OCI-LY7 (cell line): ENCODE data around the gene GJB2. TPM values are rescaled to one million over a fixed set of nuclear protein-coding genes. Genes with fewer than 3 reads are reported as not detected.
A peak's percentile ranks its signal among the peaks of the same experiment; 100 is the strongest.

Source experiments
- BruUV-seq: library from RNA; stranded (reverse); fragments of 400-500 nt; replicated peaks from 2 replicates; lab custom pipeline; 2021; lab: Mats Ljungman, UMichigan
- CTCF ChIA-PET: fragments of 300-600 bp; sonication (Branson Sonifier 250); formaldehyde crosslinking; loops from one replicate; lab custom pipeline; 2022; ENCODE audit warnings: antibody characterized with exemption; ENCODE audit not compliant: unreplicated experiment; lab: Charles Lee
- POLR2A ChIA-PET: fragments of 300-600 bp; sonication (Branson Sonifier 250); formaldehyde crosslinking; loops from one replicate; lab custom pipeline; 2022; ENCODE audit warnings: antibody characterized with exemption; lab: Charles Lee
- DNase-seq: peaks from one replicate; pipeline ENCODE4 v3.0.0-alpha.2; 2015; ENCODE audit warnings: low spot score
- H2AFZ ChIP-seq: fragments of 200-600 bp; sonication (generic), shearing (Covaris generic); 2 replicates; pipeline ENCODE4 v1.6.1; 2014; ENCODE audit warnings: mild to moderate bottlenecking, antibody characterized with exemption, low read length, moderate library complexity
- H3K27ac ChIP-seq: fragments of 200-600 bp; sonication (generic); 2 replicates; pipeline ENCODE4 v1.5.1; 2014; ENCODE audit warnings: mixed run types, low read depth, mild to moderate bottlenecking, moderate library complexity, low read length, inconsistent platforms; ENCODE audit not compliant: poor library complexity, severe bottlenecking
- H3K36me3 ChIP-seq: fragments of 200-600 bp; sonication (generic); 2 replicates; pipeline ENCODE4 v1.6.1; 2014; ENCODE audit warnings: mild to moderate bottlenecking, antibody characterized with exemption, low read length, moderate library complexity, mixed read lengths; ENCODE audit not compliant: insufficient read depth
- H3K4me1 ChIP-seq: fragments of 200-600 bp; sonication (generic); 2 replicates; pipeline ENCODE4 v1.5.1; 2014; ENCODE audit warnings: mild to moderate bottlenecking, low read length; ENCODE audit not compliant: insufficient read depth, poor library complexity, severe bottlenecking
- H3K4me2 ChIP-seq: fragments of 200-600 bp; sonication (generic); 2 replicates; pipeline ENCODE4 v1.6.1; 2014; ENCODE audit warnings: mild to moderate bottlenecking, low read length
- H3K4me3 ChIP-seq: fragments of 200-600 bp; sonication (generic); 2 replicates; pipeline ENCODE4 v1.5.1; 2014; ENCODE audit warnings: mild to moderate bottlenecking, low read depth, low read length; ENCODE audit not compliant: poor library complexity, severe bottlenecking
- H3K79me2 ChIP-seq: fragments of 200-600 bp; sonication (generic); 2 replicates; pipeline ENCODE4 v1.6.1; 2016; ENCODE audit warnings: low read depth, mild to moderate bottlenecking, low read length, moderate library complexity, mixed read lengths; ENCODE audit not compliant: insufficient read depth
- H3K9me2 ChIP-seq: fragments of 200-600 bp; sonication (generic); 2 replicates; pipeline ENCODE4 v1.6.1; 2016; ENCODE audit warnings: mild to moderate bottlenecking, low read length, mixed read lengths; ENCODE audit not compliant: insufficient read depth
- H3K9me3 ChIP-seq: fragments of 200-600 bp; sonication (generic); 2 replicates; pipeline ENCODE4 v1.6.1; 2014; ENCODE audit warnings: mild to moderate bottlenecking, mixed run types, low read length, mixed read lengths
- H4K20me1 ChIP-seq: fragments of 200-600 bp; sonication (generic); 2 replicates; pipeline ENCODE4 v1.6.1; 2014; ENCODE audit warnings: mild to moderate bottlenecking, antibody characterized with exemption, low read length, moderate library complexity, mixed read lengths; ENCODE audit not compliant: insufficient read depth
- EZH2phosphoT487 ChIP-seq: fragments of 200-600 bp; sonication (generic); IDR thresholded peaks from 2 replicates; pipeline ENCODE4 v1.6.1; 2018; ENCODE audit warnings: low read depth, borderline replicate concordance, mild to moderate bottlenecking, mixed run types, antibody characterized with exemption, low read length, moderate library complexity, mixed read lengths
- intact Hi-C: fragments of 100-400 bp; cut with micrococcal nuclease; formaldehyde crosslinking; loops from one replicate; pipeline ENCODE4 v1.10.0; 2022; ENCODE audit not compliant: unreplicated experiment
- total RNA-seq, 2 experiments: library from RNA; depleted of rRNA in 1 of 2; stranded (reverse); fragments of >200 nt in 1 of 2; shearing (Covaris generic) in 1 of 2; gene quantifications; 2 replicates each; pipeline ENCODE4 v1.2.3, GENCODE V29; 2014 to 2022
- TF ChIP-seq, protein P1 (sequence below): fragments of 200-600 bp; sonication (generic); conservative IDR thresholded peaks from 2 replicates; pipeline ENCODE4 v1.5.1; 2014; ENCODE audit warnings: mild to moderate bottlenecking, antibody characterized with exemption, low read length, moderate library complexity, mixed read lengths

The GJB2 gene
- total RNA-seq, 2 experiments from 2014 or later, result not detected

DNA sequence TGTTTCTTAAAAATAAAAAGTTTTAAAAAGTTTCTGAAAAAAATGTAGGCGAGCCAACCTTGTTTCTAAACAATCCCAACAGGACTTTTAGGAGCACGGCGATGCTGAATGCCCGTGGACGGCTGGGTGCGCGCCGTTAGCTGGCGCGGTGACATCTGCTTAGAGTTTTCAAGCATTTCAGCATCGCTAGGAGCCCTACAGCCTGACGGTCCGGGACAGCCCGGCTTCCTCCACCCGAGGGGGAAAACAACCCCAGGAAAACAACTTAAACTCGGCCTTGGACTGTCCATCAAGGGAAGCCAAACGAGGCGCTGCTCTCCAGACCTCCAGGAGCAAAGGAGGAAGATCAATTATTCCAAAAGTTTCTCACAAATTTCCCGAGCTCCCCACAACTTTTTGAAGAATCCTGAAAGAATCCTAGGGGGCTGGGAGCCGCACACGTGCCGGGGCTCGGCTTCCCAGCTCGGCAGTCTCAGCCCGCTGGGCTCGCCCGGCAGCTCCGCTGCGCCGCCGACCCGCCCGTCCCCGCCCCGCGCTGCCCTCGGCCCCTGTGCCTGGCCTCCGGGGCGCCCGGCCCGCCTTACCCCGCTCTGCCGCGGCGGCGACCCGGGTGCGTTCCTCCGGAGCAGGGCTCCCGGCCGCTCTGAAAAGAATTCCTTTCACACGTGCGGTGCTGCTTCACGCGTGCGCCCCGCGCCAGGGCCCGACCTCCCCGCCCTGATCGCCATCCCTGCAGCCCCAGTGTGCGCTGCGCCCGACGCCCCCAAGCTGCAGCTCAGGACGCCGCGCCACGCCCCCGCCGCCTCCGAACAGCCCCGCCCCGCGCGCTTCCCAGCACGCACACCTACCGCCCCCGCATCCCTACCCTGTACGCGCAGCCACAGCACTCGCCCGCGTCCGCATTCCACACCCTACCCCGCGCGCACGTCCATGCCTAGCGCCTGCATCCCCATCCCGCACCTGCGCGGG lies 32.1 kb downstream of the GJB2 start, which contains the start of gene GJA3:
GJA3 (minus strand) TSS at position 747 of the 969 bp plus-strand sequence. CDS start 17,764 bp downstream, outside the sequence.
- Histone ChIP-seq H3K79me2 (no peaks in the 10 kb centered on the region), H4K20me1 (no peaks in the 10 kb centered on the region), H3K27ac (no peak within 1 kb of the TSS), H3K36me3 (no peaks in the 10 kb centered on the region), H3K9me2 (no peaks in the 10 kb centered on the region), H3K4me3 (peak within 1 kb of the TSS; percentile 55), H3K4me2 (peak within 1 kb of the TSS; percentile 55), H3K9me3 (no peaks in the 10 kb centered on the region), H2AFZ (no peak within 1 kb of the TSS), H3K4me1 (peaks cover 9% of the 10 kb centered on the region)
- no TSS peak for BruUV-seq
- intact Hi-C loops, result no loop called here
- no peak for DNase-seq
- ChIA-PET CTCF (no interaction called here), POLR2A (interaction anchor here (0.6 to 0.8 kb wide), 2 partner anchors 149 to 233 kb away, joined by 4 to 5 read pairs; no protein-coding TSS in a partner anchor)
- TF ChIP-seq, protein P1, sequence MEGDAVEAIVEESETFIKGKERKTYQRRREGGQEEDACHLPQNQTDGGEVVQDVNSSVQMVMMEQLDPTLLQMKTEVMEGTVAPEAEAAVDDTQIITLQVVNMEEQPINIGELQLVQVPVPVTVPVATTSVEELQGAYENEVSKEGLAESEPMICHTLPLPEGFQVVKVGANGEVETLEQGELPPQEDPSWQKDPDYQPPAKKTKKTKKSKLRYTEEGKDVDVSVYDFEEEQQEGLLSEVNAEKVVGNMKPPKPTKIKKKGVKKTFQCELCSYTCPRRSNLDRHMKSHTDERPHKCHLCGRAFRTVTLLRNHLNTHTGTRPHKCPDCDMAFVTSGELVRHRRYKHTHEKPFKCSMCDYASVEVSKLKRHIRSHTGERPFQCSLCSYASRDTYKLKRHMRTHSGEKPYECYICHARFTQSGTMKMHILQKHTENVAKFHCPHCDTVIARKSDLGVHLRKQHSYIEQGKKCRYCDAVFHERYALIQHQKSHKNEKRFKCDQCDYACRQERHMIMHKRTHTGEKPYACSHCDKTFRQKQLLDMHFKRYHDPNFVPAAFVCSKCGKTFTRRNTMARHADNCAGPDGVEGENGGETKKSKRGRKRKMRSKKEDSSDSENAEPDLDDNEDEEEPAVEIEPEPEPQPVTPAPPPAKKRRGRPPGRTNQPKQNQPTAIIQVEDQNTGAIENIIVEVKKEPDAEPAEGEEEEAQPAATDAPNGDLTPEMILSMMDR, result no peak
- TF ChIP-seq EZH2phosphoT487, result no peak

DNA sequence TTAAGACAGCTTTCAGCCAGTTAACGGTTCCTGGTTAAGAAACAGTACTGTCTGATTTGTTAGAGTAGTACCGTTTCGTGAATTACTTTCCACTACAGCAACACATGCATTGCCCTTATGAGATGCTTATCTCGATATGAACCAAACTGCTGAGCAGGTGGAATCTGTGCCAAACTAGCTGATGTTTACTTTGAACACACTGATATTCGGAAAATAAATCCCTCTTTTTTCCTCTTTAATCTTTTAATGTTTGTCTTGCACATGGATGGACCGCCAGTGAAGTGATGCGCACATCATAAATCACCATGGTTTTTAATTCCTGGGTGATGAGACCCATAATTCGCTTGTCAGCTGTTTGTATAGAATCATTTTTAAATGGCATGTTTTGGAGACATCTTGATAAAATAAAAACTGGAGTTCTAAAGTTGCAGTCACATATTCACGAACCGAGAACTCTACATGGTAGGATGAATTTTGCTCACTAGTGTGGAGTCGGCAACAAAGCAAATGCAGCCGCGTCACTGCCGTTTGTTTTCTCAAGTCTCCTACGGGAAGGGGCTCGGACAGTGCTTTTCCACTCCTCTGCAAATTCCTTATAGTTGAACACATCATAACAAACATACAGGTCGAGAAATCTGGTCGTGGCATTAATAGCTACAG lies 33.0 kb downstream of the GJB2 start:
- BruUV-seq, result no TSS peak
- Histone ChIP-seq H3K36me3 (no peaks in the 10 kb centered on the region), H3K27ac (no peak overlapping the region), H3K79me2 (no peaks in the 10 kb centered on the region), H3K4me3 (no peak overlapping the region), H3K4me1 (peaks cover 9% of the 10 kb centered on the region), H3K9me2 (no peaks in the 10 kb centered on the region), H3K9me3 (no peaks in the 10 kb centered on the region), H3K4me2 (peak overlapping the region; percentile 55; the same call in 1 of the 2 replicates), H4K20me1 (no peaks in the 10 kb centered on the region), H2AFZ (no peak overlapping the region)
- intact Hi-C loops, result no loop called here
- POLR2A ChIA-PET, result interaction anchor here (0.6 to 0.8 kb wide), 2 partner anchors 233 to 539 kb away, joined by 3 to 5 read pairs; no protein-coding TSS in a partner anchor
- CTCF ChIA-PET, result no interaction called here
- TF ChIP-seq EZH2phosphoT487, result no peak
- TF ChIP-seq, protein P1, result no peak
- no peak for DNase-seq
